ENCODE data around the gene CENPN. TPM values are rescaled to one million over a fixed set of nuclear protein-coding genes. Genes with fewer than 3 reads are reported as not detected.

Gene CENPN
- total and polyA plus RNA-seq, 10 of the 15 experiments (the other 5 are each of a cell fraction or from before 2014, with no cell fraction given): 39.8 to 143 (median 66.8) TPM

- DNase-seq (ENCODE audit: low read depth, low spot score) (no peak), ATAC-seq (no peak), FAIRE-seq (peak; percentile 72)
- RAD21 ChIA-PET (ENCODE audit: unreplicated experiment): interaction anchor here (1.1 kb wide), 1 partner anchor 34 kb away, joined by 3 read pairs; no protein-coding TSS in a partner anchor
- Histone ChIP-seq H3K27ac (ENCODE audit: control insufficient read depth, insufficient read depth) (no peak overlapping the region), H4K20me1 (ENCODE audit: control insufficient read depth, insufficient read depth) (no peaks in the 10 kb centered on the region), H3K79me2 (ENCODE audit: control insufficient read depth, insufficient read depth, low read length) (no peaks in the 10 kb centered on the region), H3K9me3 (replicated peaks; ENCODE audit: control insufficient read depth, insufficient read depth, low read length) (no peaks in the 10 kb centered on the region), H3K9ac (ENCODE audit: control insufficient read depth, insufficient read depth, low read length) (no peak overlapping the region), H2AFZ (ENCODE audit: control insufficient read depth, low read depth, low read length) (no peak overlapping the region), H3K27me3 (replicated peaks in 1 of 2; ENCODE audit: control insufficient read depth in 2 of 2, insufficient read depth in 2 of 2, low read length in 1 of 2) (no peaks in the 10 kb centered on the region), H3K4me1 (ENCODE audit: control insufficient read depth, insufficient read depth, low read length) (peaks cover under 1% of the 10 kb centered on the region; the same call in 1 of the 2 replicates), H3K36me3 (ENCODE audit: control insufficient read depth in 2 of 2, insufficient read depth in 2 of 2, low read length in 1 of 2) (no peaks in the 10 kb centered on the region; a peak in 1 of 4 replicates), H3K4me3 (no peak overlapping the region), H3K4me2 (ENCODE audit: control insufficient read depth, insufficient read depth) (no peak overlapping the region)
- in situ Hi-C loops (cut with MboI): no loop called here
- BruUV-seq (replicated peaks): no TSS peak
- 57% methylated on average over 7 of the region's 8 CpGs for WGBS (ENCODE audit: insufficient coverage, insufficient replicate concordance, low lambda C conversion rate, missing lambda C conversion rate)
- SMC1A ChIA-PET (ENCODE audit: uncharacterized antibody, unreplicated experiment): no interaction called here
- TF ChIP-seq FOS (IDR thresholded peaks at IDR 0.05; ENCODE audit: borderline replicate concordance, extremely low read depth, insufficient read length): no peak
- TF ChIP-seq USF2 (IDR thresholded peaks at IDR 0.05; ENCODE audit: borderline replicate concordance, low read depth, low read length): no peak
- no peak for TF ChIP-seq NFXL1 (IDR thresholded peaks at IDR 0.05; ENCODE audit: borderline replicate concordance)
- TF ChIP-seq CBX5 (IDR thresholded peaks at IDR 0.05; ENCODE audit: low read depth): no peak
- TF ChIP-seq PRDM15 (CRISPR knock-in tag; IDR thresholded peaks at IDR 0.05): no peak
- no peak for TF ChIP-seq YY1 (IDR thresholded peaks at IDR 0.05; ENCODE audit: low read depth, low read length)
- no peak for TF ChIP-seq ATF2 (IDR thresholded peaks at IDR 0.05; ENCODE audit: low read length)
- no peak for TF ChIP-seq PAX8 (IDR thresholded peaks at IDR 0.05)
- no peak for TF ChIP-seq JUND (IDR thresholded peaks at IDR 0.05; ENCODE audit: low read depth, low read length)
- no peak for TF ChIP-seq IRF3 (IDR thresholded peaks at IDR 0.05)
- TF ChIP-seq GATAD2B (conservative IDR thresholded peaks at IDR 0.05; ENCODE audit: low read depth): no peak
- TF ChIP-seq MYC (IDR thresholded peaks at IDR 0.05; ENCODE audit: insufficient read depth, insufficient read length, insufficient replicate concordance, low read length, severe bottlenecking): no peak
- no peak for TF ChIP-seq SKIL (IDR thresholded peaks at IDR 0.05; ENCODE audit: low read depth, poor library complexity, severe bottlenecking)
- TF ChIP-seq EP300 (IDR thresholded peaks at IDR 0.05; ENCODE audit: borderline replicate concordance in 1 of 2, control insufficient read depth in 1 of 2, low read depth in 2 of 2, low read length in 2 of 2): no peak
- intact Hi-C loops (cut with micrococcal nuclease; ENCODE audit: unreplicated experiment): no loop called here
- CTCF ChIA-PET: interaction anchor here (0.6 to 0.9 kb wide), 2 partner anchors 35 to 82 kb away, joined by 3 read pairs; partner anchors contain the start of gene ATMIN
- POLR2A ChIA-PET: no interaction called here
These were observed 64.0 kb downstream of the CENPN start for GRCh38 chr16:81070979-81071378.

All from GM12878 (cell line).